ENCODE data around the gene FAIM.
"Not testable (repeated sequence)": the region's sequence is repeated elsewhere in the genome, so short reads cannot be mapped to it uniquely, and the experiment has no call there.

Gene FAIM

DNA sequence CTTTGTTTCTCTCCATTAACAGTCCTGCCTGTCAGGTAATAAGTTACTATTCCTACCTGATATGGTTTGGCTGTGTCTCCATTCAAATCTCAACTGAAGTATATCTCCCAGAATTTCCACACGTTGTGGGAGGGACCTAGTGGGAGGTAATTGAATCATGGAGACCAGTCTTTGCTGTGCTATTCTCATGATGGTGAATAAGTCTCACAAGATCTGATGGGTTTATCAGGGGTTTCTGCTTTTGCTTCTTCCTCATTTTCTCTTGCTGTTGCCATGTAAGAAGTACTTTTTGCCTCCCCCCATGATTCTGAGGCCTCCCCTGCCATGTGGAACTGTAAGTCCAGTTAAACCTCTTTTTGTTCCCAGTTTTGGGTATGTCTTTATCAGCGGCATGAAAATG lies 6.9 kb upstream of the FAIM start:
- DNase-seq: peak; percentile 89 to 91

DNA sequence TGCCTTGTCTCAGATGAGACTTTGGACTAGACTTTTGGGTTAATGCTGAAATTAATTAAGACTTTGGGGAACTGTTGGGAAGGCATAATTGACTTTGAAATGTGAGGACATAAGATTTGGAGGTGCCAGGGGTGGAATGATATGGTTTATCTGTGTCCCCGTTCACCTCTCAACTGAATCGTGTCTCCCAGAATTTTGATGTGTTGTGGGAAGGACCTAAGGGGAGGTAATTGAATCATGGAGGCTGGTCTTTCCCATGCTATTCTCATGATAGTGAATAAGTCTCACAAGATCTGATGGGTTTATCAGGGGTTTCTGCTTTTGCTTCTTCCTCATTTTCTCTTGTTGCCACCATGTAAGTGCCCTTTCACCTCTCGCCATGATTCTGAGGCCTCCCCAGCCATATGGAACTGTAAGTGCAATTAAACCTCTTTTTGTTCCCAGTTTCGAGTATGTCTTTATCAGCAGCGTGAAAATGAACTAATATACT lies 4.4 kb upstream of the FAIM start:
- DNase-seq: peak; percentile 58 to 79

DNA sequence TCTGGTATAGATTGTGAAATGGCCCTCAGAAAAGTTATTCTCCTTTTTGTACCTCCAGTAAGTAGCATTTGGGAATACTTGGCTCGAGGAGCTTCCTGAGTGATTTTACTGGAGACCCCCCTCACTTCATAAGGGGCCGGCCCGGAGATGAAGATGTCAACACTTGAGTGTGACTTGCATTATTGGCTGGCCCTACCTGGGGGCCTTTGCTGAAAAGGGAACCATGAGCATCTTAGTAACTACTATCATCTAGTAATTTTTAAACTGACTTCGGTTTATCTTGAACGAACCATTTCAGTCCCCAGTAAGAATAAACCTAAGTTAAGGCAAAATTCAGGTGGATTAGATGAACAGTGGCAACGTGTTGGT lies 1.3 kb downstream of the FAIM start:
- DNase-seq: peak in 1 of 2 donors; percentile 24

DNA sequence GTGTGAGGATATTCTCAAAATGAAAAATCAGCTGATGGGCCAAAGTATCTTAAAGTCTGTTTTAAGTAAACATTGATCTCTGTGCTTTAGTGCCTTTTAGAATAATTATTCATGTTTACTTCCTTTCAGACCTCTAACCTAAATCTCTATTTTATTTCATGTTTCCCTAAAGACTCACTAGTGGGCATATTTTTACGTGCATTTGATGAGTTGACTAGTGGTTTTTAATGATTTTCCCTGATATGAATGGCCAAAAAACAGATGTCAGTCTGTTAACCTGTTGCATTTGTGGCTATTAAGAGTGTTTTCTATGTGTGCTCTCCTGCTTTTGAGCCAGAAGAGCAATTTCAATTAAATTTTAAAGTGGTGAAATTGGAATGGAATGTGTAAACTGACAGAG lies 6.9 kb downstream of the FAIM start:
- no peak for DNase-seq

DNA sequence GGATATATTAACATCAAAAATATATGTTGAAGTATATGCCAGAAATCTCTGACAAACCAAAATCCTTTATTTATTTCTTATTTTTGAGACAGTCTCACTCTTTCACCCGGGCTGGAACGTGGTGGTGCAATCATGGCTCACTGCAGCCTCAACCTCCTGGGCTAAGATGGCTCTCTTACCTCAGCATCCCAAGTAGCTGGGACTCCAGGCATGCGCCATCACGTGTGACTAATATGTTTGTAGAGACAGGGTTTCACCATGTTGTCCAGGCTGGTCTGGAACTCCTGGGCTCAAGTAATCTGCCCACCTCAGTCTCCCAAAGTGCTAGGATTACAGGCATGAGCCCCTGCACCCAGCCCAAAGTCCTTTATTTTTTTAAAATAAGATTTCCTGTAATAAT lies 11.9 kb downstream of the FAIM start:
- no peak for DNase-seq

DNA sequence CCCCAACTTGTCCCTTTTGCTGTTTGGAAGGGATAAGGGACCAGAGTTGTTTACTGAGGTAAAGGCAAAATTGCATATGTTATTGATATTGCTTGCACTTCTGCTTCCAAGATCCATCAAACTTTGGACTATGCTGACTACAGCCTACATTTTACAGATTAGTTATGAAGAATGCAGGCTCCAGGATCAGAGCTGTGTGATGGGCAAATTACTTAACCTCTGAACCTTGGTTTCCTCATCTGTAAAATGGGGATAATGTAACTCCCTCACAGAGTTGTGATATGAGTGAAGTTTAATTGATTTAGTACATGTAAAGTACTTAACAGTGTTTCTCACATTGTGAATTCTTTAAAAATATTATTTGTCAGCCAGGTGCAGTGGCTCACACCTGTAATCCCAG lies 15.9 kb downstream of the FAIM start:
- no peak for DNase-seq

DNA sequence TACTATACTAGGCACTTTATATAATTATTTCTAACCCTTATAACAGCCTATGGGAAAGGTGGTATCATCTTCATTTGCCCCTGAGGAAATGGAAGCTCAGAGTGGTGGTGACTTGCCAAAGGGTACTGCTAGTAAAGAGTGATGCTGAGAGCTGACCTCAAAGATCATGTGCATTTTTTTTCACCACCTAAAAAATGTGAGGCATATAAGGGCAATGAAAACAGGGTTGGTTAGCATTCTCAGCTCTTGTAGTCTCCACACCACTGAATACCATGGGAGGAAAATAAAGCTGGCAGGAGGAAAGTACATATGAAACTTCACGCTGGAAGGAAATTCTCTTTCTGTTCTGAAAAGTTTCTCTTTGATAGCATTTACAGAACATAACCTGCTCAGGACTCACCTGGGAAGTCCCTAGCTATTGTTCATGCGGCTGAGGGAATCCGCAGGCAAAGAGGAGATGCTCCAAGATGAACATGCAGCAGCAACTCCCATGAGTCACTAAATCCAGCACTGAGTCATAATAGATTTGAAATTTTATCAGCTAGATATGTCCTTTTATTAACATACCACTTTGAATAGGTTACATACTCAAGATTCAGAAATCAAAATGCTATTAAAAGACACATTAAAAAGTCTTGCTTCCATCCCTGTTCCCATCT lies 17.3 kb downstream of the FAIM start:
- DNase-seq: no peak

DNA sequence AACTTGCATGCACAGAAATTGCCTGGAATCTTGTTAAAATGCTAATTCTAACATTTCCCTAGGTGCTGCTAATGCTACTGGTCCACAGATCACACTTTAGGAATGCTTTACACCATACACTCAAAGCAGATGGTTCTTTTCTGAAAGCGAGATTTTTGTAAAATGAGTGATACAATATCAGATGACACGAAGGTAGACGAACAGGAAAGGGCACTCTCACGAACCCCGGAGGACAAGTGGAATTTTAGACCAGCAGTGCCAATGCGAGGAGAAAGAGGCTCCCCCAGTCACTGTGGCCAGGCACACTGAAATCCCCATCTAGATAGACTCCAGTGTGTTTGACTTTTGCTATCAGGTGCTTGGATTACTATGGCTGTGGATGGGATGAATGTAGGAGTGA lies 21.0 kb downstream of the FAIM start:
- DNase-seq: no peak

DNA sequence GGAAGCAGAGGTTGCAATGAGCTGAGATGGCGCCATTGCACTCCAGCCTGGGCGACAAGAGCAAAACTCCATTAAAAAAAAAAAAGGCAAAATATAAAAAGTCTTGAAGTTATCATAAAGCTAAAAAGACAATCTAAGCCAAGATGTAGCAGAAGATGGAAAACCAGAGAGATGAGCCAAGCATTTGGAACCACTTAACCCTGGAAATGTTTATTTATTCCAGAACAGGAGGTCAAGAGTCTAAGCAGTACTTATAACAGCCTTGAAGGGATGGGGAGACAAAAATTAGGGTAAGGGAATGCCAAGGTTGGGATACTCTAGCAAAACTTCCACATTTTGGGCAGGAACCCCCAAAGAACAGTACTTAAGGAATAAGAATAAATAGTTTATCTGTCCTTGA lies 30.1 kb downstream of the FAIM start:
- no peak for DNase-seq

DNA sequence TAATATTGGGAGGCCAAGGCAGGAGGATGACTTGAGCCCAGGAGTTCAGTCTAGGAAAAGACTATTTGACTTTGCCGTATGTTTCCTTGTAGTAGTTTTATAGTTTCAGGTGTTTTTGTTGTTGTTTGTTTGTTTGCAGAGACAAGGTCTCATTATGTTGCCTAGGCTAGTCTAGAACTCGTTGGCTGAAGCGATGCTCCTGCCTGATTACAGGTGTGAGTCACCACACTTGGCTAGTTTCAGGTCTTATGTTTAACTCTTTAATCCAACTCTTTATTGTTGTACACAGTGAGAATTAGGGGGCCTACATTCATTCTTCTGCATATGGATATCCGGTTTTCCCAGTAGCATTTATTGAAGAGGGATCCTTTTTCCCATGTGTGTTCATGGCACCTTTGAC lies 32.0 kb downstream of the FAIM start:
- no peak for DNase-seq

DNA sequence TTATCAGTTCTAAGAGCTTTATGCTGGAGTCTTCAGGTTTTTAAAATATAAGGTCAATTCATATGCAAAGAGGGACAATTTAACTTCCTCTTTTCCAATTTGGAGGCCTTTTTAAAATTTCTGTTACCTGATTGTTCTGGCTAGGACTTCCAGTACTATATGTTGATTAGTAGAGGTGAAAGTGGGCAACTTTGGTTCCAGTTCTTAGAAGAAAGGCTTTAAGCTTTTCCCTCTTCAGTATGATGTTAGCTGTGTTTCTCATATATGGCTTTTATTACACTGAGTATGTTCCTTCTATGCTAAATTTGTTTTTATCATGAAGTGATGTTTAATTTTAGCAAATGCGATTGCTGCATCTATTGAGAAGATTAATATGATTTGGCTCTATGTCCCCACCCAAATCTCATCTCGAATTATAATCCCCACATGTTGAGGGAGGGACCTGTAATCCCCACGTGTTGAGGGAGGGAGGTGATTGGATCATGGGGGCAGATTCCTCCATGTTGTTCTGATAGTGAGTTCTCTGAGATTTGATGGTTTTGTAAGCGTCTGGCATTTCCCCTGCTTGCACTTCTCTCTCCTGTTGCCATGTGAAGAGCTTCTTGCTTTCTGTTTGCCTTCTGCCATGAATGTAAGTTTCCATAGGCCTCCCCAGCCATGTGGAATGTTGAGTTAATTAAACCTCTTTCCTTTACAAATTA lies 33.8 kb downstream of the FAIM start:
- DNase-seq: no peak

DNA sequence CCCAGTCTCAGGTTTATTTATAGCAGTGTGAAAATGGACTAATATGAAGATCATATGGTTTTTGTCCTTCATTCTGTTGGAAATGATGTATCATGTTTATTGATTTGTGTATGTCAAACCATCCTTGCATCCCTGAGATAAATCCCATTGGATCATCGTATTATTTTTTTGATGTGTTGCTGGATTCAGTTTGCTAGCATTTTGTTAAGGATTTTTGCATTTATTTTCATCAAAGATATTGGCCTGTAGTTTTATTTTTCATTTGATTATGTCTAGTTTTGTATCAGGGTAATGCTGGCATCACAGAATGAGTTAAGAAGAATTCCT lies 34.3 kb downstream of the FAIM start:
- DNase-seq: no peak

DNA sequence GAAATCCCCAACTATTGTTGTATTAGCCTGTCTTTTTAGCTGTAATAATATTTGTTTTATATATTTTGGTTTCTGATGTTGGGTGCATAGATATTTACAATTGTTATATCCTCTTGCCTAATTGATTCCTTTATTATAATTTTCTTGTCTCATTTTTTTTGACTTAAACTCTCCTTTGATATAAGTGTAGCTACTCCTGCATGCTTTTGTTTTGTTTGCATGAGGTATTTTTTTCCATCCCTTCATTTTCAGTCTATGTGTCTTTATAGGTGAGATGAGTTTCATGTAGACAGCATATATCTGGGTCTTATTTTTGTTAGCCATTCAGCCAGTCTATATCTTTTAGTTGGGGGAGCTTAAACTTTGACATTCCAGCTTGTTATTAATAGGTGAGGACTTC lies 37.4 kb downstream of the FAIM start:
- no peak for DNase-seq

DNA sequence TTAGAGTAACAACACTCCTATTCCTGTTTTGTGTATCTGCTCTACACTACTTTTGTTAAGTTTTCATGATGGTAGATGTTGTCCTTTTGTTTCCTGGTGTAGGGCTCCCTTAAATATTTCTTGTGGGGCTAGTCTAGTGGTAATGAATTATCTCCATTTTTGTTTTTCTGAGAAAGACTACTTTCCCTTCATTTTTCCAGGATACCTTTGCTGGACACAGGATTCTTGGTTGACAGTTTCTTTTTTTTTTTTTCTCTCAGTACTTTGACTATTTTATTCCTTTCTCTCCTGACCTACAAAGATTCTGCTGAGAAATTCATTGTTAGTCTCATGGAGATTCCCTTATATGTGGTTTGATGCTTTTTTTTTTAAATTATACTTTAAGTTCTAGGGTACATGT lies 37.9 kb downstream of the FAIM start:
- no peak for DNase-seq

DNA sequence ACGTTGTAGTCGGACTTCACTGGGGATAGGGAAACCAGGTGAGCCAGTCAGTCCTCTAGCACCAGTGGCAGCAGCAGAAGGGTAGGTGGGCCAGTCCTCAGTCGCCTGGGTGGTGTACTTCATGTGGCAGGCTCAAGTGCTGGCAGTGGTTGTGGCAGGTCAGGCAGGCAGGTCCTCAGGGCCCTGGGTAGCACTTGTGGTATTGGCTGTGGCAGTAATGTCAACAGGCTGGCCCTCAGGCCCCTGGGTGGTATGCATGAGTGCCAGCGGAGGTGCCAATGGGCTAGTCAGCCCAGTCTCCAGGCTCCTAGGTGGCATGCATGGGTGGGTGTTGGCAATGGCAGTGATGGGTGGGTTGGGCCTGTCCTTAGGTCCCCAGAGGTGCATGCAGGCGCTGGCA lies 40.6 kb downstream of the FAIM start:
- no peak for DNase-seq

DNA sequence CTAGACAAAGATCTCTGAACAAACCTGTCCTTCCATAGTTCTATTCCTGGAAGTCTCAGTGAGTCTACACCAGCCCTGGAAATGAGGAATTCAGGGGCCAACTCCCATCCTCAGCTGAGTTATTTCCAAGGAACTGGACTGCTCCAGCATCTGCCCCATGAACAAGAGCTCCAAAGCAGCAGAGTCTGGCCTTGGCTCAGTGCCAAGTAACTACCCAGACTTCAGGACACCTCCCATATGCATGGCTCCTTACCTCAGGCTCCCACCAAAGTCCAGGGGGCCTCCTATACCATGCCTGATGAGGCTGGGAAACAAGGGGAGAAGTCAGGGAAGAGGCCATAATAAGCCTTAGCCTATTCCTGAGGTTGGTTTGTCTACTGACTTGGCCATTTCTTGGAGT lies 45.0 kb downstream of the FAIM start:
- no peak for DNase-seq

DNA sequence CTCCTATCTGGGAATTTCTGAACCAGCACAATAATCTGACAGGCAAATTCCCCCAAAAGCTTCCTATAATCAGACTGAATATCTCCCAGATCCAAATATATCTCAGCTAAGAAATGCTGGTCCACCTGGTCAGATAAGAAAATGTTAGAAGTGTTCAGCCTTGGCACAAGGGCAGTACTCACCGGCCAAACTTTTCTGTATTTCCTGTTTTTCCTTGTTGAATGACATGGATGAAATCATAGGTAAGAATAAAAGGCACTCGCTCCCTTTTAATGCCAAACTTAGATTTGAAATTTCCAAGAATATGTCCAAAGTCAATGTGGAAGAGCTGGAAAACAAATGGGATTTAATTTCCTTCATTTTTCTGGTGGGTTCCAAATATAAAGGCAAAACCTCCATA lies 48.9 kb downstream of the FAIM start:
- no peak for DNase-seq

DNA sequence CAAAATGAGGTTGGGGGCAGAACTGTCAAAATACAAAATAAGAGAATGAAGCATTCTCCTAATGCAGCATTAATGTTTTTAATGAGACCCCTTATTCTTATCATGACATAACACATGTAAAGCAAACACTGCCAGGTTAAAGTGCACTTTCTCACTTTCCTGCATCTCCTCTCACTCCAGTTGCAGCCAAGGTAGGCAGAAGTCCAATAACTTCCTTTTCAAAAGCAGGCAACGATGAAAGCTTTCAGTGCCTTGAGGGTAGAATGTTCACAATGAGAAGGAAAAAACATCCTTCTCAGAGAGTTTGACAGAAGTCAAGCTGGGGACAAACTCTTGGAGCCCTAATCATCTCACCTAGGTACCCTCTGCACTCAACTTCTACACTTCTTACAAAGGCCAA lies 59.5 kb downstream of the FAIM start:
- DNase-seq: no peak

DNA sequence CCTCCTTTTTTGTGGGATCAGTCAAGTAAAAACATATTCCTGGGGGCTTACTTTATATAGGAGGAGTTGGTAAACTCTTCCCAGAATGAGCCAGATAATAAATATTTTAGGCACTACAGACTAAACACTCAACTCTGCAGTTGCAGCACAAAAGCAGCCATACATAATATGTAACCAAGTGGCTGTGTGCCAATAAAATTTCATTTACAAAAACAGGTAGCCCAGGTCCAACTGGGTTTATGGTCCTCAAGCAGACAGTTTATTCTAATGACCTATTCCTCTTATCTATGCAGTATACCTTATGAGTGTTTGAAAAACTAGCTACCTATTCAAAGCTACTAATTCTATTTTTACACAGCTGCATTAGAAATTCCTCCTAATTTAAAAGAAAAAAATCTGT lies 61.8 kb downstream of the FAIM start:
- DNase-seq: no peak

DNA sequence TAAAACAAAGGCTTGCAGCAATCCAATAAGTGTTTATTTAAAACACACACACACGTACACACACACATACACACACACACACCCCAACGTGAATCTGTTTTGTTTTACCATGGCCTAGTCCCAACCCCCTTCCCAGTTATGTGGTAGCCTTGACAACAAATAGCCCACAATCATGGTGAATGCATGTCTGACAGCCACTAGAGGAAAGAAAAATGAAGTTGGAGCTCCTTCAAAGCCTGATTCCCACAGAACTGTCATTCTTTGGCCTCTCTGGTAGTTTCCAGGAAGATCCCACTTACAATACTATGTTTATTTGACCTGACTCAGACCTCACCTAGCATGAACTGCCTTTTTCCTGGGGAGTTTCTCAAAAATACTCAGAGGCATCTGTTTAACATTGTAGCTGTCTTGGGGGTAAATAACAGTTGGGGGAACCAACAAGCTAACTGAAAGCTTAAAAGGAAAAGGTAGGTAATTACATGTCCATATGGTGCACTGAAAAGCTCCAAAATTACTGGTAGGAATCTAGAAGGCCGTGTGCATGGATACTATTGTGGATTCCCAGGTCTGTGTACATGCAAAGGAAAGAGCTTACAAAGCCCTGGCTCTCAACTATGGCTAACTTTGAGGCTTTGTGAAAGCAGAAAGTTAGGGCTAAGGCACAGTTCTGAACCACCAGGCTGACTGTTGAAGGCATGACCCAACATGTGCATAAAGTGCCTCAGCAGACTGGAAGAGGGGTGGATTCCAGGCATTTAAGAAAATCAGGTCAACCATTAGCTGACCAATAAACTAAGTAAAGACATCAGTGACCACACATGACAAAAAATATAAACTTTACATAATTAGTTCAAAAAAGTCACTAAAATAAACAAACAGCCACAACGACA lies 65.3 kb downstream of the FAIM start:
- DNase-seq: no peak

DNA sequence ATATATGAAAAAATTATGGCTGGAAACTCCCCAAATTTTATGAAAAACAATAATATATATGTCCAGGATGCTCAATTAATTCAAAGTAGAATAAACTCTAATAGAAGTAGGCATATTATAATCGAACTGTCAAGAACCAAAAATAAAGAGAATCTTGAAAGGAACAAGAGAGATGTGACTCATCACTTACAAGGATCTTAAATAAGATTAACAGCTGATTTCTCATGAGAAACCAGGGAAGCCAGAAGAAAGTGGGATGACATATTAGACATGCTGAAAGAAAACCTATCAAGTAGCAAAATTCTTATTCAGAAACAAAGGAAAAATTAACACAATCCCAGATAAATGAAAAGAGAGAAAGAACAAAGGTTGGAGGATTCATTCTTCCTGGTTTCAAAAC lies 66.8 kb downstream of the FAIM start:
- no peak for DNase-seq

DNA sequence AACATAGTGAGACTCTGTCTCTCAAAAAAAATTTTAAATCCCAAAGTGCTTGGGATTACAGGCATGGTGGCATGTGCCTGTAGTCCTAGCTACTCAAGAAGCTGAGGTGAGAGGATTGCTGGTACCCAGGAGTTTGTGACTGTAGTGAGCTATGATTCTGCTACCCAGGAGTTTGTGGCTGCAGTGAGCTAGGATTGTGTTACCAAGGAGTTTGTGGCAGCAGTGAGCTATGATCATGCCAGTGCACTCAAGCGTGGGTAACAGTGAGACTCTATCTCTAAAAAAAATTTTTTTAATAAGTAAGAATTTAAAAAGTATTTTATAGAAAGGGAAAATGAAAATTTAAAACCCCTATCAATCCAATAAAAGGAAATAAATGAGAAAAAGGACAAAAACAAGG lies 69.5 kb downstream of the FAIM start:
- DNase-seq: no peak

DNA sequence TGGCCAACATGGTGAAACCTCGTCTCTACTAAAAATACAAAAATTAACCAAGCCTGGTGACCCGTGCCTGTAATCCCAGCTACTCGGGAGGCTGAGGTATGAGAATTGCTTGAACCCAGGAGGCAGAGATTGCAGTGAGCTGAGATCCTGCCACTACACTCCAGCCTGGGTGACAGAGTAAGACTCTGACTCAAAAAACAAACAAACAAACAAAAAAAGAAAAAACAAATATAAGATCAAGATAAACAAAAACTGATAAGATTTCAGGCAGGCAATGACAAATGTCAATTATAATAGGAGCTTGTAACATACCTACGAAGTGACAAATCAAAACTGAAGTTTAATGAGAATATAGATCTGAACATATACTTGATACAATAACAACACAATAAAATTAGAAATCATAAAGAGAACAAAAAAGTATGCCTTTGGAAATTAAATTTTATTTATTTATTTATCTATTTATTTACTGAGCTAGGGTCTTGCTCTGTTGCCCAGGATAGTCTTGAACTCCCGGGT lies 70.4 kb downstream of the FAIM start:
- no peak for DNase-seq

DNA sequence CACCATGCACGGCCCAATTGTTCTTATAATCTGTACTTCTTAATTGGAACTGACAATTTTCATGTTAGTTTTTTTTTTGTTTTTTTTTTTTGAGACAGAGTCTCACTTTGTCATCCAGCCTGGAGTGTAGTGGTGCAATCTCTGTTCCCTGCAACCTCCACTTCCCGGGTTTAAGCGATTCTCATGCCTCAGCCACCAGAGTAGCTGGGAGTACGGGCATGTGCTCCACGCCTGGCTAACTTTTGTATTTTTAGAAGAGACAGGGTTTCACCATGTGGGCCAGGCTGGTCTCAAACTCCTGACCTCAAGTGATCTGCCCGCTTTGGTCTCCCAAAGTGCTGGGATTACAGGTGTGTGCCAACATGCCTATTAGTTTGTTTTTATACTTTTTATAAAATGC lies 72.4 kb downstream of the FAIM start:
- DNase-seq: not testable (repeated sequence)
